Right lobe of liver (tissue), 6 donors: ENCODE measurements around the gene RALGPS1. TPM values are rescaled to one million over a fixed set of nuclear protein-coding genes. Genes with fewer than 3 reads are reported as not detected.

ENCODE experiments used
- ATAC-seq, 4 donors: fragments of 200-7000 bp; cut with Tn5 transposase; one replicate each; pipeline ENCODE4 v1.9.1; 2020; ENCODE audit warnings: mild to moderate bottlenecking in 4 of 4, moderate library complexity in 4 of 4
- DNase-seq, 3 donors: peaks; one replicate each; pipeline ENCODE4 v3.0.0-alpha.2; 2020
- H3K27ac ChIP-seq, 3 donors: fragments of 200-600 bp; one replicate each; pipeline ENCODE4 v1.8.0; 2022
- H3K27me3 ChIP-seq, 2 donors: fragments of 200-600 bp; one replicate each; pipeline ENCODE4 v1.8.0; 2022
- H3K36me3 ChIP-seq, 4 donors: fragments of 200-600 bp; sonication (generic) in 1 of 4; one replicate each; pipeline versions ENCODE4 v1.5.1 to v1.8.0; 2017 to 2022; ENCODE audit warnings: control low read depth in 1 of 4
- H3K4me1 ChIP-seq, 4 donors: fragments of 200-600 bp; sonication (generic) in 1 of 4; one replicate each; pipeline versions ENCODE4 v1.5.1 to v1.8.0; 2017 to 2022; ENCODE audit warnings: control low read depth in 1 of 4
- H3K4me3 ChIP-seq, 3 donors: fragments of 200-600 bp; one replicate each; pipeline ENCODE4 v1.8.0; 2022
- H3K9me3 ChIP-seq, 4 donors: fragments of 200-600 bp; sonication (generic) in 1 of 4; one replicate each; pipeline versions ENCODE4 v1.5.1 to v1.8.0; 2017 to 2022; ENCODE audit warnings: control low read depth in 1 of 4
- POLR2A ChIP-seq: fragments of 450-650 bp; IDR thresholded peaks from one replicate; pipeline ENCODE4 v1.6.1; 2017; ENCODE audit warnings: antibody characterized with exemption, mild to moderate bottlenecking
- WGBS: methylation state at CpG from one replicate; pipeline ENCODE4 v1.1.6; 2018; ENCODE audit warnings: low coverage, low lambda C conversion rate; ENCODE audit not compliant: insufficient coverage; ENCODE audit errors: missing lambda C conversion rate; 5-methylcytosine and 5-hydroxymethylcytosine counted together
- intact Hi-C, 2 donors: fragments of 100-400 bp; cut with DNase I; formaldehyde crosslinking; loops; one replicate each; pipeline versions ENCODE4 v1.11.2 to v1.14.1; 2022
- total RNA-seq, 6 experiments: library from RNA; depleted of rRNA in 2 of 6; stranded (reverse); fragments of >200 nt in 2 of 6; fragmentation: NEBNext Ultra II Directional in 3 of 6; extraction: Animal tissue kit (Norgen Biotek cat#: 25700) in 3 of 6; gene quantifications; one replicate each; pipeline versions ENCODE4 v1.1.0 to v1.2.4, GENCODE V29; 2016 to 2023
- TF ChIP-seq, protein P1 (sequence below), 4 donors: fragments of 200-600 bp in 3 of 4; fragments of 450-650 bp in 1 of 4; IDR thresholded peaks; one replicate each; pipeline versions ENCODE4 v1.5.1 to v1.8.0; 2016 to 2022; ENCODE audit warnings: antibody characterized with exemption in 4 of 4, mild to moderate bottlenecking in 2 of 4
- donor health status: DM: no; HTN: yes; CAD: no.
- donor health status: DM: no; HTN: no; CAD: no.
- donor health status: DM: no; HTN: no; CAD: no.
- donor health status: DM: no; HTN: yes; CAD: no.
- donor health status: DM: no; HTN: yes; CAD: no.

RALGPS1 gene
- total RNA-seq, 6 experiments from 2014 or later, result 1.2 to 3.8 (median 2.4) TPM

GRCh38 chr9:127078336-127078735, 163.8 kb downstream of the RALGPS1 start:
- Histone ChIP-seq H3K9me3 (no peaks in the 10 kb centered on the region), H3K27ac (no peak overlapping the region), H3K27me3 (no peaks in the 10 kb centered on the region), H3K4me3 (no peak overlapping the region), H3K36me3 (no peaks in the 10 kb centered on the region), H3K4me1 (no peaks in the 10 kb centered on the region)
- intact Hi-C loops, result no loop called here
- ATAC-seq (no peak), DNase-seq (no peak)
- no peak for TF ChIP-seq POLR2A
- 92% methylated on average over 6 of the region's 6 CpGs for WGBS

DNA sequence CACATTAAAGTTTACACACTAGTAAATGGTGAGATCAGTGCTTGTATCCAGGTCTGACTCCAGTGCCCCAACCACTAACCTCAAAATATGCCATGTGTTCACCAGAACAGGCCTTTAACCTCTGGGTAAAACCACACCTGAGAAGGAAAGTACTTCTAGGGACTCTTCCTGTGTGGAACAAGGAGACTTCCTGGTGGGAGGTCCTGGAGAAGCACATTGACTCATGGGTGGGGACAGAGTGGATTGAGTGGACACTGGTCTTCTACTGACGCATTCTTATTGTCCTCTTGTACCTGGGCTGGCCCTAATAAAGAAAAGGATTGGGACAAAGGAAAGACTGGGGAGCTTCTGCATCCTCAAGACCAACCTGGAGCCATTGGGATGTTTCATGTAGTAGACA, 164.4 kb downstream of the RALGPS1 start:
- ATAC-seq (no peak), DNase-seq (no peak)
- no peaks in the 10 kb centered on the region for H3K36me3 ChIP-seq
- intact Hi-C loops, result no loop called here
- TF ChIP-seq POLR2A, result no peak
- TF ChIP-seq, protein P1, sequence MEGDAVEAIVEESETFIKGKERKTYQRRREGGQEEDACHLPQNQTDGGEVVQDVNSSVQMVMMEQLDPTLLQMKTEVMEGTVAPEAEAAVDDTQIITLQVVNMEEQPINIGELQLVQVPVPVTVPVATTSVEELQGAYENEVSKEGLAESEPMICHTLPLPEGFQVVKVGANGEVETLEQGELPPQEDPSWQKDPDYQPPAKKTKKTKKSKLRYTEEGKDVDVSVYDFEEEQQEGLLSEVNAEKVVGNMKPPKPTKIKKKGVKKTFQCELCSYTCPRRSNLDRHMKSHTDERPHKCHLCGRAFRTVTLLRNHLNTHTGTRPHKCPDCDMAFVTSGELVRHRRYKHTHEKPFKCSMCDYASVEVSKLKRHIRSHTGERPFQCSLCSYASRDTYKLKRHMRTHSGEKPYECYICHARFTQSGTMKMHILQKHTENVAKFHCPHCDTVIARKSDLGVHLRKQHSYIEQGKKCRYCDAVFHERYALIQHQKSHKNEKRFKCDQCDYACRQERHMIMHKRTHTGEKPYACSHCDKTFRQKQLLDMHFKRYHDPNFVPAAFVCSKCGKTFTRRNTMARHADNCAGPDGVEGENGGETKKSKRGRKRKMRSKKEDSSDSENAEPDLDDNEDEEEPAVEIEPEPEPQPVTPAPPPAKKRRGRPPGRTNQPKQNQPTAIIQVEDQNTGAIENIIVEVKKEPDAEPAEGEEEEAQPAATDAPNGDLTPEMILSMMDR (IDR thresholded peaks at IDR 0.05), result no peak
- no peak overlapping the region for H3K4me3 ChIP-seq
- 83% methylated on average over 1 of the region's 1 CpG for WGBS
- H3K27me3 ChIP-seq, result no peaks in the 10 kb centered on the region
- H3K27ac ChIP-seq, result no peak overlapping the region
- no peaks in the 10 kb centered on the region for H3K4me1 ChIP-seq
- H3K9me3 ChIP-seq, result no peaks in the 10 kb centered on the region

DNA sequence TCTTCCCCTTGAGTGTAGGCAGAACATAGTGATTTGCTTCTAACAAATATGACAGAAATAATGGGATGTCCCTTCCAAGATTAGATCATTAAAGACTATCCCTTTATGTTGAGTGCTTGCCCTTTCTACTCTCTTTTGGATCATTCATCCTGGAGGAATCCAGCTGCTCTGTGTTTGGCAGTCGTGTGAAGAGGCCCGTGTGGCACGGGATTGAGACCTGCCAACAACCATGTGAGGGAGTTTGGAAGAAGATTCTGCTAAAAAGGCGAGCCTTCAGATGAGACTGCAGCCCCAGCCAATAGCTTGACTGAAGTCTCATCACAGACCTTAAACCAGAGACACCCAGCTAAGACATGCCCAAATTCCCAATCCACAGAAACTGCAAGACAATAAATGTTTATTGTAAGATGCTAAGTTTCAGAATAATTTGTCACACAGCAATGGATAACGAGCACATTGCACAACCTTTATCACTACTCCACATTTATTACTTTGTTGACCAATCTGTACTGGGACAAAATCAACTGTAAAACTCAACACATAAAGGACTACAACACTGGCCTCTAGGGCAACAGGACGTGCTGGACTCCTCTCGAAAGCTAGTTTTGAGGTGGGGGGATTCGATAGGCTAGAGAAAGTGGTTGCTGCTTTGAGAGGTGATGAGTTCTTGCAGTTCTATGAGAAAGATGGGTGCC, 165.0 kb downstream of the RALGPS1 start:
- Histone ChIP-seq H3K27ac (no peak overlapping the region), H3K9me3 (no peaks in the 10 kb centered on the region), H3K36me3 (no peaks in the 10 kb centered on the region), H3K4me3 (no peak overlapping the region), H3K27me3 (no peaks in the 10 kb centered on the region), H3K4me1 (no peaks in the 10 kb centered on the region)
- TF ChIP-seq POLR2A, result no peak
- TF ChIP-seq, protein P1 (IDR thresholded peaks at IDR 0.05), result no peak
- 90% methylated on average over 6 of the region's 8 CpGs for WGBS
- intact Hi-C loops, result no loop called here
- ATAC-seq (no peak), DNase-seq (no peak)

DNA sequence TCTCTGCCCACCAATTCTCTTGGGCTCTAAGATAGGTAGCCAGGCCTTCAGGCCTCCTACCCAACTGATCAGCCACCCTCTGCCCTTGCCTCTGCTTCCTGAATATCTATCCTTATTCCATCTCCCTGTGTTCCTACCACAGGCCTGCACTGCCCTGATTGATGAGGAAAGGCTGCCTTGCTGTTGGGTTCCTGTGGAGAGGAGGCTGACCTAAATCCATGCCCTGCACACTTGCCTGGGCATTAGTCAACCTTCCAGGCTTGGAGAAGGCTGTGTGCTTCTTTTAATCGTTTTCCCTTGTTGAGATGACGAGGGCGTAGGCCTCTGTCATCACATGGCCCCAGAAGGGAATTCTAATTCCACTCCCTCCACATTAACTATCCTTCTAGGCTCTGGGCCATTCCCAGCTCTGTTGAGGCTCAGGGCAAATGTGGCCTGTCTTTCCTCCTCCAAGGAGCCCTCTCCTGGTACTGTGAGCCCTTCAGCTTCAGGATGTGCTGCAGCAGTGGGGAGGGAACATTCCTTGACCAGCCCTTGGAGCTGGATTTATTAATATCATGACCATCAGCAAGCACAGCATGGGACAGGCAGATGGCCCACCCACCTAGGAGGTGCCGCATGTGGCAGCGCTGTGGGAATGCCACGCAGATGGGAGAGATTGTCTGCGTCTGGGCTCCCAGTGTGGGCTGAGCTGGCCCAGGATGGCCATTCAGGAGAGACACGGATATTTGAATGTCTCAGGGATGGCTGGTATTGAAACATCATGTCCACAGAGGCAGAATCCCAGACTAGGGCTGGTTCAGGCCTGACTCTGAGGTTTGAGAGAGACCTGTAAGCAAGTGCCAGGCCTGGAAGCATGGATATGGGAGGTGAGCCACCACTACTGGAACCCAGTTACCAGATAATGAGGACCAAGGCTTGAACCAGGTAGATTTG, 166.9 kb downstream of the RALGPS1 start:
- H3K36me3 ChIP-seq, result no peaks in the 10 kb centered on the region
- 100% methylated on average over 2 of the region's 8 CpGs for WGBS
- H3K4me1 ChIP-seq, result no peaks in the 10 kb centered on the region
- intact Hi-C loops, result no loop called here
- ATAC-seq (no peak), DNase-seq (no peak)
- TF ChIP-seq, protein P1 (IDR thresholded peaks at IDR 0.05), result no peak
- TF ChIP-seq POLR2A, result no peak
- H3K27ac ChIP-seq, result no peak overlapping the region
- H3K9me3 ChIP-seq, result no peaks in the 10 kb centered on the region
- no peak overlapping the region for H3K4me3 ChIP-seq
- H3K27me3 ChIP-seq, result no peaks in the 10 kb centered on the region
